HG02610 (cell line): ENCODE measurements around the gene THAP4.

ENCODE experiments used
- ATAC-seq: cut with Tn5 transposase; IDR thresholded peaks from one replicate; pipeline ENCODE4 v1.9.1; 2021; ENCODE audit warnings: mild to moderate bottlenecking, moderate library complexity; ENCODE audit not compliant: unreplicated experiment

Gene THAP4

DNA sequence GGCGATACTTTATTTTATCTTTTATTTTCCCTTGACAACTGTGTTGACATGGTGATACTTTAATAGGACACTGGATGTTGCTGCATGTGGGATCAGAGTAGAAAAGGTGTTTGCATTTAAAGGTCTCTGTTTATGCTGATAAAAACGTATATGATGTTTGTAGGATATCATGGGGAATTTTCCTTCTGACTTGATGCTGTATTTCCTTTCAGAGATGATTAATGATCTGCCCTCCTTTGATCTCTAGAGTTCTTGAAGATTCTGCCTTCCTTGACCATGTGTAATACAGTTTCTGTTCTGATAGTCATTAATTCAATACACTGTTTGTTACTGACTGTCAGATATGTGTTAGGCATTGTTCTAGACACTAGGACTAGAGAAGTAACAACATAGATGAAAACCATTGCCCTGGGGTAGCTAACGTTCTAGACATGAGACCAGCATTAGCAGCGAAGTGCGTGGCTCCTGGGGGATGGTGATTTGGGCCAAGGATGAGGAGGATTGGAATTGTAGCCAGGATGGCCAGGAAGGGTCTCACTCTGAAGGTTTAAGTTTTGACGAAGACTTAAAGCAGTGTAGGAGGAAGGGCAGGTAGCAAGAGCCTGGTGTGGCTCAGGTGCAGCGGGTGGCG lies 3.3 kb upstream of the THAP4 start:
- no peak for ATAC-seq

DNA sequence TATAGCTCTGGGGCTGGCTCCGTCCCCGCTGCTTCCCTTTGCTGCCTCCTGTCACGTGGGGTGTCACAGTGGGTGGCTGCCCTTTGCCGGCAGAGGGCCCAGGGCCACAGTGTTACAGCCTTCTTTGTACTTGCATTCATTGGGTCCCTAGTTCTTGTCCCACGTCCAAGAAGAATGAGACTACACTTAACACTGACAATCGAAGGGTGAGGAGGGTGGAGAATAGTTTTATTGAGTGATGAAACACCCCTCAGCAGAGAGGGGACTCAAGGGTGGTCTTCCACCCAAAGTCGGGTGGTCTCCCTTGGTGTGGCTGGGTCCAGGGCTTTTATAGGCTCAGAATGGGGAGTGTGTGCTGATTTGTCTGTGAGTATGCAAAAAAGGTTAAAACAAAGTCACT lies 2.4 kb upstream of the THAP4 start:
- no peak for ATAC-seq

DNA sequence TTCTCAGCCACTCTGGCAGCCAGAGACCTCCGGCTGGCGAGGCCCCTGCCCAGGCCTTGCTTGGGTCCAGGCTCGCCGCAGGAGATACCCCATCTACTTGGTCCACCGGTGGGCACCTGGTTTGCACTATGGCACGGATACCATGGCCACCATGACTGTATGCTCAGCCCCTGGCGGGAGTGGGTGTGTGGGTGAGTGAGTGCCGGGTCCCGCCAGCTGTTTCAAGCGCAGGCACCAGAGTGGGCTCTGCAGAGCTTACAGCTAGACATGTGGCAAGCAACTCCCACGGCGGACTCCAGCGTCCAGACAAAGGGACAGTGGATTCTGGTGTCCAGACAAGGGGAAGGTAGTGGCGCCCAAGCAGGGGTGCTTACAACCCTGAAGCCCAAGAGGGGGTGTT lies 2.0 kb upstream of the THAP4 start:
- no peak for ATAC-seq

DNA sequence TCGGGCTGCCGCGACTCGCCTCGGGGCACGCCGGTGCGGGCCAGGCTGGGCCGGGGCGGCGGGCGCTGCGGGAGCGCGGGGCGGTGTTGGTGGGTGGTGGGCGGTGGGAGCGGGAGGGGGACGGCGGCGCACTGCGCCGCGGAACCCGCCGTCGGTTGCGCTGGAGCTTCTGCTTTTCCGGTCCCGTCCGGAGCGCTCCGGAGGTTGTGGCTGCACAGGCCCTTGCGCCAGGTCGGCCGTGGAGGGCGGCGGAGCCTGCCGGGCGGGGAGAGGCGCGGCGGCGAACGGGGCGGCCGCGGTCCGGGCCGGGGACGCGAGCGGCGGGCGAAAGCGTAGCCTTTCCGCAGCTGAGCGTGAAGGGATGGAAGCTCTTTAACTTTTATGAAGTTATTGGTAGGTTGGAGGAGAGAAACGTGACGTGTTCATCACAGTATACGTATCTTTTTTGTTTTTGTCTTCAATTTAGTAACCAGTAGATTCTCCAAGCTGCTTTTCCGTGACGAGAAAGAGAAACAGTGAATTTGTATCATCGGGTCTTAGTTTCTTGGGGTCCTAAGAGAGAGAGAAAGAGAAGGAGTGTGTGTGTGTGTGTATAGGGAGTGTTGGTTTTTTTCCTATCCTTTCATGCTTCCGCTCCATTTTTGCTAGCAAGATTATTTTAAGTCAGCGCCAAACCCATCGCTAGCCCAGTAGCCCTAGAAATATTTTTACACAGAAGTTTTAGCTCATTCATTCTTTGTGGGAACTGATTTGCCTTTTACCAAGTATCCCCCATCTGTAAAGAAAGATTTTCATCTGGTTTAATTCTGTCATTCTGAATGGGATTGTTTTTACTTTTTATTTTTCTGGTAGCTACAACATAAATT lies 1.1 kb upstream of the THAP4 start:
- ATAC-seq: peak; percentile 25

- peak; percentile 26 for ATAC-seq
Observed at GRCh38 chr2:241636182-241637017, 558 bp downstream of the THAP4 start.

DNA sequence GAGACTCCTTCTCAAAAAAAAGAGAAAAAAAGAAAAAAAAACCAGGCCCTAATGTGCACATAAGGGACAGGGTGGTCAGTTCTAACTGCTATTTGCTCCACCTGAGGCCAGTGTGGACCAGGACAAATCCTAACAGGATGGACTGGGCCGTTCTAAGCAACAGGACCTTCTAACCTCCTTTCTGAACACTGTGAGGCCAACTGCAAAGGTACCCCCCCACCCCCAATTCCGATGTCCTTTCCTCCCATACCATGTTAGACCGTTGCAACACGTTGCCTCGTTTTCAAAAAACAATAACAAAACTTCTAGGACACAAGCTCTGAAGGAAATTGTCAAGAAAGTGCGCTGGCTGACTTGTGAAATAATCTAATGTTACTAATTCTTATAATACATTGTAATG lies 1.2 kb downstream of the THAP4 start:
- ATAC-seq: no peak

- ATAC-seq: no peak
Observed at GRCh38 chr2:241633561-241633960, 3.4 kb downstream of the THAP4 start.

DNA sequence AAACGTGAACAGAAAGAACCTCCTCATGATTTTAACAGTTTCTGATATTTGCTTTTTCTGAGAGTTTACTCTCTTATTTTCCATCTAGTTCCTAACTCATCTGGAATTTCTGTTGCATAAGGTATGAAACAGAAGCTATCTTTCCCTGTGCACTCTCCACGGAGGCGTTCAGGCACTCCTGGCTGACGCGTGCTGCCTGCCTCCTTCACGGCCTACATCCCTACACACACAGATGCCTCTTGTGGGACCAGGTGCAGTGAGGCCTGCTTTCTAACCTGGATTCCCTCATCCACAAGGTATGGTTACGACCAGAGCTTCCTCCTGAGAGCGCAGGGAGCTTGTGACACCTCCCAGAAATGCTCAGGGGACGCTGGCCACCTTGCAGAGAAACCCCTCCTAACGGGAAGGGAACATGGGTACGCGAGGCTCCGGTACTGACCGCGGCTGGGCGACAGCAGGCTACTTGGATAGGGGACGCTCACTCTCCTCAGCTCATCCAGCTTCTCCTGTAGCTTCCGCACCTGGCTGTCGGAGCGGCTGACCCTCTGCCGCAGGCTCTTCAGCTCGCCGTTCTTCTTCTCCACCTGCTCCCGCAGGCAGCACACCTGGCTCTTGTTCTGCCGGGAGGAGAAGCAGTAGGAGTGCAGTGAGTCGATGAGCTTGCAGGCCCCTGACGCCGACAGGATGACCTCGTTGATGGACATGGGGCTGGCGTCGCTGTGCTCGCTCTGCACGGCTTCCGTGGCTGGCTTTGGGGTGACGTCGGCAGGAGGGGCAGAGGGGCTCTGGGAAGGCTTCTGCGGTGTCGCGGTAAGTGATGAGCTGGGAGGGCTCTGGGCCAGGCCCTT lies 4.3 kb downstream of the THAP4 start:
- ATAC-seq: no peak

GRCh38 chr2:241629762-241630435 lies 7.1 kb downstream of the THAP4 start:
- no peak for ATAC-seq

GRCh38 chr2:241627675-241628074 lies 9.3 kb downstream of the THAP4 start:
- no peak for ATAC-seq

GRCh38 chr2:241620419-241620769 lies 16.6 kb downstream of the THAP4 start:
- ATAC-seq: no peak

GRCh38 chr2:241619597-241620418 lies 17.1 kb downstream of the THAP4 start:
- no peak for ATAC-seq

- no peak for ATAC-seq
Observed at GRCh38 chr2:241618829-241619228, 18.1 kb downstream of the THAP4 start.

- no peak for ATAC-seq
Observed at GRCh38 chr2:241618296-241618805, 18.6 kb downstream of the THAP4 start.

- ATAC-seq: no peak
Observed at GRCh38 chr2:241617431-241618154, 19.4 kb downstream of the THAP4 start.

DNA sequence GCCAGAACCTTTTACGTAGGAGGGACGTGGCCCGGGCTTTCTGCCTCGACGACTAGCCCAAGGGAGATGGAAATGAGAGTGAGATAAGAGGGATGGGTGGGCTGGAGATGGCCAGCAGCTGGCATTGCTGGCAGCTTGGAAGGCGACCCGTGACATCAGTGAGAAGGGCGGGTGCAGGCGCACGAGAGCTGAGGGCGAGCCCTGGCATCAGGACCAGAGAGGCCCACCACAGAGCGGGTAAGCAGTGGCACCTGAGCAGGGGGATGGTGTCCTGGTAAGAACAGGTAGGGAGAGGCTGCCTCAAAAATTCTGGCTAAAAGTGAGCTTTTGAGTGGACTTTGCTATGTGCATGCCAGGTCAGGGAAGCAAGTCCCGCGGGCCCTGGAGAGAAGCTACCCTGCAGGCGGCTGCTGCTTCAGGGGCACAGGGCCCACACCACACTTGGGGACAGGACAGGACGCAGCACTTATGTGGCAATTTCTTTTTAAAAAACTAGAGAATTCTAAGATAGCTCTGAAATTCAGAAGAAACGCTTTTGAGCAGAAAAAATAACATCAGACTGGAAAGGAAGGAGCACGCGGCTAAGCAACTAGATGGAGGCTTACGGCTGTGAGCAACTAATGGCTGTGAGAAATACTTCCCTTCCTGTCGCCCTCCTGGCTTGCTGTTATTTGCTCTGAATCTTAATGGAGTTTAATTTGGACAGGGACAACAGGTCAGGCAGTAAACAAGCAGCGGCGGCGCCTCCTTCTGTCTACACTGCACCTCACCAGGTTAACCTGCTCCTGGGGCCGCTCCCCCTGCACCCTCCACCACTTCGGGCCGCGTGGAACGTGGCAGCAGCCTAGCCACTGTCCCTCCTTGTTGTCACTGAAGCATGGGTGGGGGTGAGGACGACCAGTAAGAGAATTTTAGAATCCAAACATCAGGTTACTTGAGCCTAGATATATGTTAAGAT lies 20.5 kb downstream of the THAP4 start:
- no peak for ATAC-seq

DNA sequence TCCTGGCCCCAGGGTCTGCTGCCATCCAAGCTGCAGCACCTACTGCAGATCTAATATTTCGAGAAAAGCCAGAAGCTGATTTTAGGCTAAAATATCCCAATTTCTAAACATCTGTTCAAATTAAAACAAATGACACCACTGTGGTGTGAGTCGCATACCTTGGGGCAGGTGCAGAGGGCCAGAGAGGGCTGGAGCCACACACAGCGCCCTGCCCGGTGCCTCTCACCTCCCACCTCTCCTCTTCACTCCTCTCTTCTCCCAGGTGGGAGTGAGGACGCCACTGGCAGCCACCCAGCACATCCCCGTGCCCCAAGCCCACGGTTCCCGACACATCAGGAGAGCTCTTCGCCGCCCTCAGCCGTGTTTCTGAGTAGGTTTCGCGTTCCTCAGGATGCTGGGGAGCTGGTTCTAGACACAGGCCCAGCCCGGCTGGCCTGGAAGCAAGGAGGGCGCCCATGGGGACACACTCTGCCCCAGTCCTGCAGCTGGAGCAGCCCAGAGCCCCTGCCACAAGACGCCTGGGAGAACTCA lies 21.4 kb downstream of the THAP4 start:
- ATAC-seq: no peak
